Ovary (tissue), 1 donor: ENCODE measurements around the gene NUP93.

ENCODE experiments used
- EP300 ChIP-seq: sonication (generic); formaldehyde crosslinking; IDR thresholded peaks from one replicate; pipeline ENCODE4 v1.6.1; 2017; ENCODE audit warnings: antibody characterized with exemption
- POLR2A ChIP-seq: fragments of 450-650 bp; IDR thresholded peaks from one replicate; pipeline ENCODE4 v1.6.1; 2017; ENCODE audit warnings: antibody characterized with exemption, mild to moderate bottlenecking, moderate library complexity

GRCh38 chr16:56726926-56727325 is 3.0 kb upstream of the NUP93 start:
- no peak for TF ChIP-seq EP300
- TF ChIP-seq POLR2A: no peak
